HepG2 (cell line): ENCODE data around the gene ARHGAP45. TPM values are rescaled to one million over a fixed set of nuclear protein-coding genes. Genes with fewer than 3 reads are reported as not detected.

Experiments
- ASH2L ChIP-seq: fragments of 300-600, 200-600 bp; sonication (generic); IDR thresholded peaks from 2 replicates; pipeline ENCODE4 v1.7.0; 2017; ENCODE audit warnings: low read depth, mild to moderate bottlenecking, moderate library complexity, mixed read lengths, low read length; ENCODE audit not compliant: insufficient read length
- CREB1 ChIP-seq, 2 experiments: fragments of 450-650 bp in 1 of 2; IDR thresholded peaks; 2 replicates each; pipeline ENCODE4 v1.6.1; 2016 to 2017; ENCODE audit warnings: control low read depth in 1 of 2, mild to moderate bottlenecking in 1 of 2, missing compliant biosample characterization in 1 of 2, missing genetic modification characterization in 1 of 2
- HHEX ChIP-seq: IDR thresholded peaks from 2 replicates; pipeline ENCODE4 v1.6.1; 2016; ENCODE audit warnings: control low read depth
- SOX13 ChIP-seq, 3 experiments: fragments of 450-650 bp in 1 of 3; sonication (generic) in 1 of 3; formaldehyde crosslinking in 1 of 3; IDR thresholded peaks in 2 of 3; conservative IDR thresholded peaks in 1 of 3; 2 replicates each; pipeline versions ENCODE4 v1.5.0 to v1.6.1; 2016 to 2020; ENCODE audit warnings: antibody characterized with exemption in 1 of 3, mild to moderate bottlenecking in 1 of 3, missing compliant biosample characterization in 1 of 3, missing genetic modification reagents in 1 of 3, moderate library complexity in 1 of 3
- ZGPAT ChIP-seq: IDR thresholded peaks from 2 replicates; pipeline ENCODE4 v1.6.1; 2016; ENCODE audit warnings: mild to moderate bottlenecking
- ZMYM4 ChIP-seq: sonication (generic); formaldehyde crosslinking; IDR thresholded peaks from 2 replicates; pipeline ENCODE4 v1.8.1; 2023; ENCODE audit warnings: mild to moderate bottlenecking, missing genetic modification reagents
- ZNF12 ChIP-seq: sonication (generic); formaldehyde crosslinking; IDR thresholded peaks from 2 replicates; pipeline ENCODE4 v1.5.0; 2020; ENCODE audit warnings: missing genetic modification reagents
- ZNF543 ChIP-seq: sonication (generic); formaldehyde crosslinking; IDR thresholded peaks from 2 replicates; pipeline ENCODE4 v1.4.0; 2020; ENCODE audit warnings: mild to moderate bottlenecking, missing genetic modification reagents
- ZNF670 ChIP-seq: sonication (generic); formaldehyde crosslinking; IDR thresholded peaks from 2 replicates; pipeline ENCODE4 v1.8.0; 2022; ENCODE audit warnings: mild to moderate bottlenecking, missing genetic modification reagents, borderline replicate concordance
- ZNF720 ChIP-seq: sonication (generic); formaldehyde crosslinking; IDR thresholded peaks from 2 replicates; pipeline ENCODE4 v1.4.0; 2020; ENCODE audit warnings: missing genetic modification reagents
- ZNF770 ChIP-seq: sonication (generic); formaldehyde crosslinking; IDR thresholded peaks from 2 replicates; pipeline ENCODE4 v1.5.0; 2020; ENCODE audit warnings: mild to moderate bottlenecking, missing genetic modification reagents
- polyA plus RNA-seq, 8 experiments: library from polyadenylated mRNA; depleted of rRNA in 3 of 8; stranded (reverse) in 7 of 8; unstranded in 1 of 8; fragments of >200 nt; fragmentation: Illumina TruSeq in 4 of 8; extraction: Trizol in 4 of 8; gene quantifications; 2 replicates each; pipeline versions ENCODE4 v1.2.1 to v1.2.3, GENCODE V29; 2011 to 2016; ENCODE audit warnings: low read depth in 4 of 8, missing spikeins in 1 of 8, mixed read lengths in 1 of 8; ENCODE audit not compliant: insufficient read depth in 1 of 8
- total RNA-seq, 5 experiments: library from RNA; depleted of rRNA; stranded (reverse); fragments of >200 nt; fragmentation: Illumina TruSeq; extraction: Trizol; gene quantifications; 2 replicates each; pipeline ENCODE4 v1.2.3, GENCODE V29; 2016; ENCODE audit warnings: low read depth in 1 of 5
- TF ChIP-seq, protein P1 (sequence below), 2 experiments: IDR thresholded peaks; 2 replicates each; pipeline ENCODE4 v1.6.1; 2011 to 2012; ENCODE audit warnings: low read length in 2 of 2, borderline replicate concordance in 1 of 2, low read depth in 1 of 2, mild to moderate bottlenecking in 1 of 2, moderate library complexity in 1 of 2
- TF ChIP-seq, protein P2 (sequence below): sonication (generic); formaldehyde crosslinking; IDR thresholded peaks from 2 replicates; pipeline ENCODE4 v1.8.1; 2023; ENCODE audit warnings: mild to moderate bottlenecking, missing genetic modification reagents
- TF ChIP-seq, protein P3 (sequence below): sonication (generic); formaldehyde crosslinking; IDR thresholded peaks from 2 replicates; pipeline ENCODE4 v1.5.0; 2020; ENCODE audit warnings: missing genetic modification reagents
- TF ChIP-seq, protein P4 (sequence below): sonication (generic); formaldehyde crosslinking; IDR thresholded peaks from 2 replicates; pipeline ENCODE4 v1.5.0; 2020; ENCODE audit warnings: missing genetic modification reagents

The ARHGAP45 gene
- total and polyA plus RNA-seq, 2 of the 13 experiments (the other 11 are each of a cell fraction or from before 2014, with no cell fraction given), result 0.84 to 32.0 TPM

DNA sequence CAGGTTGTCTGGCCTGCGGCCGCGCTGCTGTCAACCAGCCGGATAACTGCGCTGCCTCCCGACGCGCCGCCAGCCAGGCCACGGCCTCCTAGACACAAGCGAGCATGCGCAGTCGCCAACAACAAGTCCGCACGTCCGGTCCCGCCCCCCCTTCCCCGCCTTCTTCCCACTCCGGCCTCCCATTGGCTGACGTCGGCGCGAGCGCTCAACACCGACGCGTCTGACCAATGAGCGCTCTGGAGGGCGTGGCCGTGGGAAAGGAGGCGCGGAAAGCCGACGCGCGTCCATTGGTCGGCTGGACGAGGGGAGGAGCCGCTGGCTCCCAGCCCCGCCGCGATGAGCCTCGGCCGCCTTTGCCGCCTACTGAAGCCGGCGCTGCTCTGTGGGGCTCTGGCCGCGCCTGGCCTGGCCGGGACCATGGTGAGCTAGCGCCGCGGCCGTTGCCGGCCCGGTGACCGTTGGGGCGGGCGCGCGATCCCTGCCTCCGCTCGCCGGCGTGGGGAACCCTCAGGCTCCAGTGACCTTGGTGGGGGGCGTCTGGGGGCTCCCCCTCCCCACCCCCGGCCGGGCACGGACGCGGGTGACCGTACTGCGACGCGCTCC is 36.8 kb downstream of the ARHGAP45 start, which contains the start of gene GPX4 (continued):
- TF ChIP-seq, protein P1, sequence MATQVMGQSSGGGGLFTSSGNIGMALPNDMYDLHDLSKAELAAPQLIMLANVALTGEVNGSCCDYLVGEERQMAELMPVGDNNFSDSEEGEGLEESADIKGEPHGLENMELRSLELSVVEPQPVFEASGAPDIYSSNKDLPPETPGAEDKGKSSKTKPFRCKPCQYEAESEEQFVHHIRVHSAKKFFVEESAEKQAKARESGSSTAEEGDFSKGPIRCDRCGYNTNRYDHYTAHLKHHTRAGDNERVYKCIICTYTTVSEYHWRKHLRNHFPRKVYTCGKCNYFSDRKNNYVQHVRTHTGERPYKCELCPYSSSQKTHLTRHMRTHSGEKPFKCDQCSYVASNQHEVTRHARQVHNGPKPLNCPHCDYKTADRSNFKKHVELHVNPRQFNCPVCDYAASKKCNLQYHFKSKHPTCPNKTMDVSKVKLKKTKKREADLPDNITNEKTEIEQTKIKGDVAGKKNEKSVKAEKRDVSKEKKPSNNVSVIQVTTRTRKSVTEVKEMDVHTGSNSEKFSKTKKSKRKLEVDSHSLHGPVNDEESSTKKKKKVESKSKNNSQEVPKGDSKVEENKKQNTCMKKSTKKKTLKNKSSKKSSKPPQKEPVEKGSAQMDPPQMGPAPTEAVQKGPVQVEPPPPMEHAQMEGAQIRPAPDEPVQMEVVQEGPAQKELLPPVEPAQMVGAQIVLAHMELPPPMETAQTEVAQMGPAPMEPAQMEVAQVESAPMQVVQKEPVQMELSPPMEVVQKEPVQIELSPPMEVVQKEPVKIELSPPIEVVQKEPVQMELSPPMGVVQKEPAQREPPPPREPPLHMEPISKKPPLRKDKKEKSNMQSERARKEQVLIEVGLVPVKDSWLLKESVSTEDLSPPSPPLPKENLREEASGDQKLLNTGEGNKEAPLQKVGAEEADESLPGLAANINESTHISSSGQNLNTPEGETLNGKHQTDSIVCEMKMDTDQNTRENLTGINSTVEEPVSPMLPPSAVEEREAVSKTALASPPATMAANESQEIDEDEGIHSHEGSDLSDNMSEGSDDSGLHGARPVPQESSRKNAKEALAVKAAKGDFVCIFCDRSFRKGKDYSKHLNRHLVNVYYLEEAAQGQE (IDR thresholded peaks at IDR 0.05; ENCODE audit: borderline replicate concordance in 1 of 2, low read depth in 1 of 2, low read length in 2 of 2), result no peak; a peak in 1 of 4 replicates
- TF ChIP-seq CREB1 (IDR thresholded peaks at IDR 0.05) (peak; percentile 88), CREB1 (CRISPR knock-in tag; IDR thresholded peaks at IDR 0.05) (no peak), ZNF543 (CRISPR knock-in tag) (0 out of 2 replicates have a peak, but pooled peaks have one; percentile 51), ZNF670 (CRISPR knock-in tag) (peak; percentile 78; the same call in 1 of the 2 replicates), SOX13 (IDR thresholded peaks at IDR 0.05) (no peak; the same call in 1 of the 2 replicates), SOX13 (CRISPR knock-in tag; conservative IDR thresholded peaks at IDR 0.05 in 1 of 2, IDR thresholded peaks at IDR 0.05 in 1 of 2) (peak; percentile 13 to 93; a peak in 1 of 4 replicates), ZNF770 (no peak), ASH2L (peak; percentile 30), ZNF720 (CRISPR knock-in tag) (no peak), HHEX (CRISPR knock-in tag) (no peak), ZMYM4 (CRISPR knock-in tag) (no peak), ZNF12 (CRISPR knock-in tag) (no peak), ZGPAT (peak; percentile 63; the same call in 1 of the 2 replicates)
- TF ChIP-seq, protein P2, sequence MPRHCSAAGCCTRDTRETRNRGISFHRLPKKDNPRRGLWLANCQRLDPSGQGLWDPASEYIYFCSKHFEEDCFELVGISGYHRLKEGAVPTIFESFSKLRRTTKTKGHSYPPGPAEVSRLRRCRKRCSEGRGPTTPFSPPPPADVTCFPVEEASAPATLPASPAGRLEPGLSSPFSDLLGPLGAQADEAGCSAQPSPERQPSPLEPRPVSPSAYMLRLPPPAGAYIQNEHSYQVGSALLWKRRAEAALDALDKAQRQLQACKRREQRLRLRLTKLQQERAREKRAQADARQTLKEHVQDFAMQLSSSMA, result 0 out of 2 replicates have a peak, but pooled peaks have one; percentile 52
- TF ChIP-seq, protein P3, sequence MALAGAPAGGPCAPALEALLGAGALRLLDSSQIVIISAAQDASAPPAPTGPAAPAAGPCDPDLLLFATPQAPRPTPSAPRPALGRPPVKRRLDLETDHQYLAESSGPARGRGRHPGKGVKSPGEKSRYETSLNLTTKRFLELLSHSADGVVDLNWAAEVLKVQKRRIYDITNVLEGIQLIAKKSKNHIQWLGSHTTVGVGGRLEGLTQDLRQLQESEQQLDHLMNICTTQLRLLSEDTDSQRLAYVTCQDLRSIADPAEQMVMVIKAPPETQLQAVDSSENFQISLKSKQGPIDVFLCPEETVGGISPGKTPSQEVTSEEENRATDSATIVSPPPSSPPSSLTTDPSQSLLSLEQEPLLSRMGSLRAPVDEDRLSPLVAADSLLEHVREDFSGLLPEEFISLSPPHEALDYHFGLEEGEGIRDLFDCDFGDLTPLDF (CRISPR knock-in tag), result no peak; the same call in 1 of the 2 replicates
- TF ChIP-seq, protein P4, sequence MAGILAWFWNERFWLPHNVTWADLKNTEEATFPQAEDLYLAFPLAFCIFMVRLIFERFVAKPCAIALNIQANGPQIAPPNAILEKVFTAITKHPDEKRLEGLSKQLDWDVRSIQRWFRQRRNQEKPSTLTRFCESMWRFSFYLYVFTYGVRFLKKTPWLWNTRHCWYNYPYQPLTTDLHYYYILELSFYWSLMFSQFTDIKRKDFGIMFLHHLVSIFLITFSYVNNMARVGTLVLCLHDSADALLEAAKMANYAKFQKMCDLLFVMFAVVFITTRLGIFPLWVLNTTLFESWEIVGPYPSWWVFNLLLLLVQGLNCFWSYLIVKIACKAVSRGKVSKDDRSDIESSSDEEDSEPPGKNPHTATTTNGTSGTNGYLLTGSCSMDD (CRISPR knock-in tag), result no peak
